IMR-90 (cell line): ENCODE measurements around the gene COQ8A.

Source experiments
- CEBPB ChIP-seq: IDR thresholded peaks from 2 replicates; pipeline ENCODE4 v1.6.1; 2012; ENCODE audit warnings: low read depth, low read length, improper control_type of control experiment
- CTCF ChIP-seq: conservative IDR thresholded peaks from 2 replicates; pipeline ENCODE4 v1.5.1; 2012; ENCODE audit warnings: mild to moderate bottlenecking, low read depth, low read length, improper control_type of control experiment
- ELK1 ChIP-seq: fragments of 150-350 bp; IDR thresholded peaks from 2 replicates; pipeline ENCODE4 v1.6.1; 2016; ENCODE audit warnings: low read depth, mild to moderate bottlenecking, low read length, moderate library complexity, borderline replicate concordance
- MAZ ChIP-seq: IDR thresholded peaks from 2 replicates; pipeline ENCODE4 v1.6.1; 2012; ENCODE audit warnings: low read depth, mild to moderate bottlenecking, low read length, improper control_type of control experiment, moderate library complexity, borderline replicate concordance
- POLR2A ChIP-seq: IDR thresholded peaks from 2 replicates; pipeline ENCODE4 v1.6.1; 2012; ENCODE audit warnings: mild to moderate bottlenecking, low read depth, low read length
- RAD21 ChIP-seq: IDR thresholded peaks from 2 replicates; pipeline ENCODE4 v1.6.1; 2012; ENCODE audit warnings: low read length, improper control_type of control experiment
- RCOR1 ChIP-seq: IDR thresholded peaks from 2 replicates; pipeline ENCODE4 v1.6.1; 2012; ENCODE audit warnings: mild to moderate bottlenecking, low read length, improper control_type of control experiment; ENCODE audit not compliant: insufficient replicate concordance
- RFX5 ChIP-seq: IDR thresholded peaks from 2 replicates; pipeline ENCODE4 v1.8.0; 2012; ENCODE audit warnings: low read depth, mild to moderate bottlenecking, low read length, moderate library complexity

- TF ChIP-seq MAZ (no peak), POLR2A (no peak), RCOR1 (no peak), CTCF (no peak), RAD21 (no peak), CEBPB (no peak), RFX5 (no peak), ELK1 (no peak)
Observed at GRCh38 chr1:227003165-227003564, 63.1 kb downstream of the COQ8A start.
